Activated CD4-positive, alpha-beta T cell treated with anti-CD3 and anti-CD28 coated beads for 24 hours (primary cell): ENCODE data around the gene CCL14.
"Not testable (repeated sequence)": the region's sequence is repeated elsewhere in the genome, so short reads cannot be mapped to it uniquely, and the experiment has no call there.

Experiments used
- DNase-seq, 2 donors: peaks; one replicate each; pipeline ENCODE4 v3.0.0-alpha.2; 2020; ENCODE audit warnings: low read depth in 2 of 2

Gene CCL14

DNA sequence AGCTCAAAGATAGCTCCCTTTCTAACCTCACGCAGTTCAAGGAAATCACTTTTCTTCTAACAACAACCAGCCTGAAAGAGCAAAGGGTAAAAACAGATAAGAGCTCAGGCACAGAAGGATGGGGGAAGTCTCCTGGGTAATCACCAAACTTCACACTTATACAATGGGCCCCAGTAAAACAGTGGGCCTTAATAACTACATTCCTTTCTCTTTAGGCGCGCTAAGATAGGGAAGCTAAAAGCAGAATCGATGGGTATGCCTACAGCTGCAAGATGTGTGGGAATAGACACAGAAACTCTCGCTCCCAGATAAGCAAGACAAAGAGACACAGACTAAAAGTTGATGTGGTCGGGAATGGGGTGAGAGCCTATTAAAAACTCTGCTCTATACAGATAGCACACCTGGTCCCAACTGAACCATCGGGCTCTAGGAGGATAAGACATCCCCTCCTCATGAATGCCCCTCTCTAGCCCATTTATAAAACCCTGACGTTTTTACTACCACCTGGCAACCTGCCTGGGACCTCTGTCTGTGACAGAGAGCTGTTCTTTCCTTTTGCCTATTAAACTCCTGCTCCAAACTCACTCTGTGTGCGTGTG is 43.8 kb downstream of the CCL14 start:
- DNase-seq = no peak

DNA sequence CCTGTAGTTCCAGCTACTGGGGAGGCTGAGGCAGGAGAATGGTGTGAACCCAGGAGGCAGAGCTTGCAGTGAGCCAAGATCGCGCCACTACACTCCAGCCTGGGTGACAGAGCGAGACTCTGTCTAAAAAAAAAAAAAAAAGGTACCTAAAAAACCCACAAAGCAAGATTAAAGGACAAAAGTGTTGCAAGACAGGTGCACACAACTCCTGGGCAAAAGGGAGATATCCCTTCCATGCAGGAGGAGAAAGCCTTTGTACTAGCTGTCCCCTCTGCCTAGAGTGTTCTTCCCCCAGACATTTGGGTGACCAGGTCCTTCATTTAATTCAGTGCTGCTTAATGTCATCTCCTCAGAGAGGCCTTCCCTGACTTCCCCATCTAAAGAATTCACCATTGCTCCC is 48.0 kb downstream of the CCL14 start:
- DNase-seq = not testable (repeated sequence)

GRCh38 chr17:35936063-35936462 is 50.5 kb downstream of the CCL14 start:
- DNase-seq = no peak

GRCh38 chr17:35934760-35935159 is 51.8 kb downstream of the CCL14 start:
- DNase-seq = no peak
